ENCODE measurements around the gene TMEM9.
"Not testable (repeated sequence)": the region's sequence is repeated elsewhere in the genome, so short reads cannot be mapped to it uniquely, and the experiment has no call there.

The TMEM9 gene

GRCh38 chr1:201173736-201174135 is 19.5 kb upstream of the TMEM9 start:
- DNase-seq (ENCODE audit: low spot score): no peak

GRCh38 chr1:201172999-201173610 is 18.8 kb upstream of the TMEM9 start:
- no peak for DNase-seq (ENCODE audit: low spot score)

- DNase-seq (ENCODE audit: low spot score): no peak
Observed at GRCh38 chr1:201172326-201172725, 18.1 kb upstream of the TMEM9 start.

DNA sequence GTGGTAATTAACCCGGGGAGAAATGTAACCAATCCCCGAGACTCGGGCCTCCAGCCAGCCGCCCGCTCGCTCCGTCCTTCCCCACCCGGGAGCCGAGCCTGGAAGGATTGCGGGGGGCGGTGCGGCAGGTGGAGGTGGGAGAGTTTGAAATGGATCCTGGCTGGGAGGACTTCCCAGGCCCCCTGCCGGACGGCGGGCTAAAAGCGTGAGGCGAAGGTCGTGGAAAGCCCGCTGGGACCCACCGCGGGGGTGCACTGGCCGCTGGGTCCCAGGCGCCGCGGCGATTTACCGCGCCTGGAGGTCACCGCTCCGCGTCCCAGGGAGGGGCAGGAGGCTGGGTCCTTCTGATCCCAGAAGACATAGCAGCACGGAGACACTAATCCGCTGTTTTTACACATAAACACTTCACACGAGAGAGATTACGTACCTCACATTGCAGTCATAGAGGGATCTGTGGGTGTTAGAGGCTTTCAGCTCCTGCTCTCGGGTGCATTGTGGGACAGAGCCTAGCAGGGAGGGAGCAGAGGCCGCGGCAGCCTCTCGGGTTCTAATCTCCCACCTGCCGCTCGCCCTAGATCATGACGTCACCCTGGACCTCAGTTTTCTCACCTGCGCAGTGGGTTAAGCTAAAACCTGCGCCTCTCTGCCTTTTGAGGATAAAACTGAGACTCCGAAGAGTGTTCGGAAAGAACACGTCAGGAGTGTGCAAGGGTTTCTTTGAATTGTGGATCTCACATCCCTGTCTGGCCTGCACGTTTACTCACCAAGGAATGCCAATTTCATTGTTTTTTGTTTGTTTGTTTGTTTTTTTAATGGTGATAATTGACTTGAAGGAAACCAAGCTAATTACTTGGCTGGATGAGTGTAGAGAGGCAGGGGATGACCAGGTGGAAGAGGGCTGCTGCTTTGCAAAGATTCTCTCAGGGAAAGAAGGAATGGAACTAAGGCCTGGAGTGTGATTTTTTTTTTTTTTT is 17.1 kb upstream of the TMEM9 start:
- DNase-seq (ENCODE audit: low spot score): peak; percentile 35

GRCh38 chr1:201170533-201171062 is 16.3 kb upstream of the TMEM9 start:
- peak; percentile 99 for DNase-seq (ENCODE audit: low spot score)

DNA sequence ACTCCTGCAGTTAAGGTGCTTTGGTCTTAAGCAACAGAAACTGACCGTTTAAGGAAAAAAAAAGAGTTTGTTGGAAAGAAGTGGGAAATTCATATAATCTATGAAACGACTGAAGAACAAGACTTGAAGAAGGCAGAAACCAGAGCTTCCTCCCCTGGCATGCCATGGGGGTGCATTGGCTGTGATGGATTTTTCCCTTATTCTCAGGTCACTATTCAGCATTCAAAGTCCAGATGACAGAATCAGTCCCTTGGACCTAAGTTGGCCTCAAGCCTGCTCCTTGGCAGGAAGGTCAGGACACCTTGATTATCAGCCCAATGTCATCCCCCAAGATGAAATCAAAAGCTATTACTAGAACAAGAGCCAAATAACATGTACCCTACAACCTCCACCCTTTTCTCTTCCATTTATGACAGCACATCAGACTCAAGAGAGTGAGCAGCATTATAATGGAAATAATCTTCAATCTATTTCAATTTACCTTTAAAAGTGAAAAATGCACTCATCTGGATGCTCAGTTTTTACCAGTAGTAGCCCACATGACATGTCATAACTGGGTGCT is 15.8 kb upstream of the TMEM9 start:
- no peak for DNase-seq (ENCODE audit: low spot score)

DNA sequence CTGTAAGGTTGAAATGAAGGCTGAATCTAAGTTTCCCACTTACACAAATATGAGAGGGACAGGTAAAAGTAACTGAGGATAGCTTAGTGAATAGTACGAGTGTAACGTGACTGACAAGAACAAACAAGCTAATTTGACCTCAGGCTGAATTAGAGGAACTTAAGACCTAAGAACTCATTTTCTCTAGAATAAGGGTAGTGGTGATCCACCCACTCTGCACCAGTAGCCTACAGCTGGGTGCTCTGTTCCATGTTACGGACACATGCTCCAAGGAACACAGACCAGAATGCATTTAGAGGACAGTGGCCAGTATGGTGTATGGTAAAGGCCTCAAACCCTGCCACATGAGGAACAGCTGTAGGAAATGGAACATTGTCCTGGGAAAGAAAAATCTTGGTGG is 14.9 kb upstream of the TMEM9 start:
- no peak for DNase-seq (ENCODE audit: low spot score)

GRCh38 chr1:201167041-201167991 is 13.0 kb upstream of the TMEM9 start:
- DNase-seq (ENCODE audit: low spot score): no peak

DNA sequence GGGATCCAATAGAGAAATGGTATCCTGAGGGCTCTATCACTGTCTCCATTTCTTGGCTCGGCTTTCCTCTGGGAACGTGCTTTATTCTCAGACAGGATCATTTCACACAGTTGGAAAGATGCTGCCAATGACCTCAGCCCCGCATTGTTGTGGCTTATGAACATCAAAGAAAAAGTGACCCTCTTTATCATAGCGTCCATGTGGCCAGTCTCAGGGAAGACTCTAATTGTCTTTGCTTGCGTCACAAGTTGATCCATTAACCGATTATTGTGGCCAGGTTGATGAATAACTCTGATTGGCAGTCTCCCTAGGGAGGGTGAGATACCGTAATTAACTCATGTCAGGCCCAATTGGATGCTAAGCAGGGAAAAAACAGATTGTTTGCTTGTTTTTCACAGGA is 10.4 kb upstream of the TMEM9 start:
- no peak for DNase-seq (ENCODE audit: low spot score)

GRCh38 chr1:201163707-201164106 is 9.4 kb upstream of the TMEM9 start:
- no peak for DNase-seq (ENCODE audit: low spot score)

DNA sequence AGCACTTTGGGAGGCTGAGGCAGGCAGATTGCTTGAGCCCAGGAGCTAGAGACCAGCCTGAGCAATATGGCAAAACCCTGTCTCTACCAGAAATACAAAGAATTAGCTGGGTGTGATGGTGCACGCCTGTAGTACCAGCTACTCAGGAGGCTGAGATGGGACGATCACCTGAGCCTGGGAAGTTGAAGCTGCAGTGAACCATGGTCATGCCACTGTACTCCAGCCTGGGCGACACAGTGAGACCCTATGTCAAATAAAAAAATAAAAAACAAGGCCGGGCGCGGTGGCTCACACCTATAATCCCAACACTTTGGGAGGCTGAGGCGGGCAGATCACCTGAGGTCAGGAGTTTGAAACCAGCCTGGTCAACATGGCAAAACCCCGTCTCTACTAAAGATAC is 8.8 kb upstream of the TMEM9 start:
- not testable (repeated sequence) for DNase-seq (ENCODE audit: low spot score)

DNA sequence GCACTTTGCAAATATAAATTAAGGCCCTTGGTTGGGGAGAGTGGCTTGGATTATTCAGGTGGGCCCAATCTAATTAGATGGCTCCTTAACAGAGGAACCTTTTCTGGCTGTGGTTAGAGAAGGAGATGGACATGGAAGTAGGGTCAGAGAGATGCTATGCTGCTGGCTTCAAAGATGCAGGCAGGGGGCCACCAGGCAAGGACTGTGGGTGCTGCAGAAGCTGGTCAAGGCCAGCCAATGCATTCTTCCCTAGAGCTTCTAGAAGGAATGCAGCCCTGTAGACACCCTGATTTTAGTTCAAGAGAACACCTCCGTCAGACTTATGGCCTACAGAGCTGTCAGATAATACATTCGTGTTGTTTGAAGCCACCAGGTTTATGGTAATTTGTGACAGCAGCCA is 3.7 kb upstream of the TMEM9 start:
- DNase-seq (ENCODE audit: low spot score): no peak

DNA sequence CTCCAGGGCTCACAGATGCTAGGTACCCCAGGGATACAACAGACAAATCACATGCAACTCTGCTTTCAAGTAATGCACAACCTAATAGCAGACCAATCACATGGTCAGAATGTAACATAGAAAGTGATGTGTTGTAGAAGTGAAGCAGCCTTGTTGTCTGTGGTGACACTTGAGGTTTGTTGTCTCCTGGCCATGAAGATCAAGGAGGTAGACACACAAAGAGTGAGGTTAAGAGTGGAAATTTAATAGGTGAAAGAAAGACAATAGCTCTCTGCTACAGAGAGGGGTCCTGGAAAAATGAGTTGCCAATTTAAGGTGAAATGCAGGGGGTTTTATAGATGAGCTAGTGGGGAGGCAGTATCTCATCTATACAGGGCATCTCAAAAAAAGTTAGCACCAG is 2.5 kb upstream of the TMEM9 start:
- DNase-seq (ENCODE audit: low spot score): no peak

DNA sequence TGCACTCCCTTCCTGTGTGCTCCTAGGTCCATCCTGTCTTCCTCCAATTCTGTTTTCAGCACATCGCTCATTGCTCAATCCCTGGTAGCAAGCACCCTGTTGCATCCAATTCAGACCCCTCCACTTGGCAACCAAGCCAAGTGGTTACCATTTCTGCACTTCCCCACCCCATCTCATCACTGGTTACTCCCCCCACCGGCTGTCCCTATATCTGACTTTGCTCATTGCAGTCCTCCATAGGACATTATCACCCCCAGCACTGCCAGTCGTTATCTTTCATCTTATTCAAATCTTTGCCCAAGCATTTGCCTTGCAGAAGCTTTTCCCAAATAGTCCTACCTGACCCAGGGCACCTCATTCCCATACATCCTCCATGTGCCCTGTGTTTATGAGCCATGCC is 2.1 kb upstream of the TMEM9 start:
- DNase-seq (ENCODE audit: low spot score): no peak

DNA sequence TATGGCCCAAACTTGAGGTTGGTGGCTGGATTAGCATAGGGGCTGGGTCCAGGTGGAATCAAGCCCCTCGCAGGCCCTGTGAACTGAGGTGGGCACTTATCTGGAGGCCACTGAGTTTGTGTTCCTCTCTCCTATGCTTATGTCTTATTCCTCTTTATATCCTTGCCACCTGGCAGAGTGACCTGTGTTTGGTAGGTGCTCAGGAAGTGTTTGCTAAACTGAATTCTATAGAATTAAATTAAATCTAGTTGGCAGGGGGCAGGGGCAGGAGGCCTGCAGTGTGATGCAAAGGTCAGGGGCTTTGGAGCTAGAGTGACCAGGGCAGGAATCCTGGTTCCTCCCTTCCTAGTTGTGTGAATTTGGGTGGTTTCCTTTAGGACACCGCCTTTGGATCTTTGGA is 1.1 kb upstream of the TMEM9 start:
- no peak for DNase-seq (ENCODE audit: low spot score)

GRCh38 chr1:201153474-201154388 is 543 bp downstream of the TMEM9 start:
- DNase-seq (ENCODE audit: low spot score): no peak

GRCh38 chr1:201149400-201149799 is 4.9 kb downstream of the TMEM9 start:
- peak; percentile 22 for DNase-seq (ENCODE audit: low spot score)

DNA sequence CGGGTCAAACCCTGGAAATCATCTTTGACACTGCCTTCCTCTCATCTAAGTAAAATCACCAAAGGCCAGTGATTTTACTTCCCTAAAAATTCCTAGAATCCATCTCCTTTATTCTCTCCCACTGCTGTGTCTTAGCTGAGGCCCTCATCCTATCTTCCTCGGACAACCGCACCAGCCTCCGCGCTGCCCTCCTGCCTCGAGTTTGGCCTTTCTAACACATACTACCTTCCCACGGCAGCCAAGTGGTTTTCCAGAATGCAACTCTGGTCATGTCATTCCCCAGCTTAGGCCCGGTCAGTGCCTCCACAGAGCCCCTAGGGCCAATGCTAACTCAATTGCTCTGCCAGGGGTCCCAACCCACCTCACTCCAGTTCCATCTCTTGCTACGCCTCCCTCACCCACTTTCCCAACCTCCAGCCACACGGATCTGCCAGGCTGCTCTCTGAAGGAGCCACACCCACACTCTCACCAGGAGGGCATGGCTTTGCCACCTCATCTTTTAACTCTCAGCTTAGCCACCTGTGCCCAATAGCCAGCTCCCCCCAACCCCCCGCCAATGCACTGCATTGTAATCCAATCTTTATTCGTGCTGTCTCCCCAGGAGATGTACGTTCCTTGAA is 6.8 kb downstream of the TMEM9 start:
- no peak for DNase-seq (ENCODE audit: low spot score)

- DNase-seq (ENCODE audit: low spot score): no peak
Observed at GRCh38 chr1:201146626-201147390, 7.5 kb downstream of the TMEM9 start.
